GM12878 (cell line): Measurements from ENCODE around the gene CMTM5. TPM values are rescaled to one million over a fixed set of nuclear protein-coding genes. Genes with fewer than 3 reads are reported as not detected.
A peak's percentile ranks its signal among the peaks of the same experiment; 100 is the strongest.
"Not testable (repeated sequence)": the region's sequence is repeated elsewhere in the genome, so short reads cannot be mapped to it uniquely, and the experiment has no call there.

Experiments
- ATAC-seq: fragments of 200-7000 bp; cut with Tn5 transposase; 3 replicates; pipeline ENCODE4 v1.9.1; 2020; ENCODE audit warnings: mild to moderate bottlenecking, moderate library complexity
- BruUV-seq: library from RNA; stranded (reverse); fragments of 400-500 nt; replicated peaks from 2 replicates; lab custom pipeline; 2021; lab: Mats Ljungman, UMichigan
- CTCF ChIA-PET: fragments of 300-600 bp; sonication (Branson Sonifier 250); formaldehyde crosslinking; extraction: SDS; loops from one replicate; lab custom pipeline; 2021; ENCODE audit warnings: inconsistent platforms; lab: Yijun Ruan, JAX
- POLR2A ChIA-PET: fragments of 350-600 bp; formaldehyde crosslinking; extraction: SDS; loops from one replicate; lab custom pipeline; 2021; ENCODE audit warnings: inconsistent platforms; lab: Charles Lee
- RAD21 ChIA-PET: fragments of 300-600 bp; sonication (Branson Sonifier 250); formaldehyde crosslinking; loops from one replicate; lab custom pipeline; 2023; ENCODE audit warnings: antibody characterized with exemption; ENCODE audit not compliant: unreplicated experiment; lab: Charles Lee
- SMC1A ChIA-PET: fragments of 300-600 bp; sonication (Branson Sonifier 250); formaldehyde crosslinking; loops from one replicate; lab custom pipeline; 2023; ENCODE audit not compliant: unreplicated experiment, uncharacterized antibody; lab: Charles Lee
- DNase-seq: peaks from one replicate; pipeline ENCODE4 v3.0.0-alpha.2; 2011; ENCODE audit warnings: low read depth, low spot score
- FAIRE-seq: peaks from 3 replicates; lab custom pipeline; 2011; peaks lifted over from hg19 to GRCh38; lab: Jason Lieb, UNC
- H2AFZ ChIP-seq: 2 replicates; pipeline ENCODE4 v1.6.0; 2011; ENCODE audit warnings: low read depth, low read length, control low read depth; ENCODE audit not compliant: control insufficient read depth
- H3K27ac ChIP-seq: 2 replicates; pipeline ENCODE4 v1.5.1; 2011; ENCODE audit warnings: control low read depth; ENCODE audit not compliant: control insufficient read depth, insufficient read depth
- H3K27me3 ChIP-seq, 2 experiments: replicated peaks in 1 of 2; 2 replicates each; pipeline versions ENCODE4 v1.6.0 to v1.6.1; 2011; ENCODE audit warnings: low read length in 1 of 2; ENCODE audit not compliant: control insufficient read depth in 2 of 2, insufficient read depth in 2 of 2
- H3K36me3 ChIP-seq, 2 experiments: 2 replicates each; pipeline ENCODE4 v1.5.1; 2011; ENCODE audit warnings: low read length in 1 of 2; ENCODE audit not compliant: control insufficient read depth in 2 of 2, insufficient read depth in 2 of 2
- H3K4me1 ChIP-seq: 2 replicates; pipeline ENCODE4 v1.6.1; 2011; ENCODE audit warnings: mild to moderate bottlenecking, low read length, moderate library complexity, mixed read lengths; ENCODE audit not compliant: control insufficient read depth, insufficient read depth
- H3K4me2 ChIP-seq: 2 replicates; pipeline ENCODE4 v1.6.0; 2011; ENCODE audit warnings: control low read depth; ENCODE audit not compliant: control insufficient read depth, insufficient read depth
- H3K4me3 ChIP-seq: fragments of 200-600 bp; sonication (generic); 2 replicates; pipeline ENCODE4 v1.5.1; 2016
- H3K79me2 ChIP-seq: 2 replicates; pipeline ENCODE4 v1.6.0; 2011; ENCODE audit warnings: low read length; ENCODE audit not compliant: control insufficient read depth, insufficient read depth
- H3K9ac ChIP-seq: 2 replicates; pipeline ENCODE4 v1.8.0; 2011; ENCODE audit warnings: low read length, control low read depth, mixed read lengths; ENCODE audit not compliant: control insufficient read depth, insufficient read depth
- H3K9me3 ChIP-seq: replicated peaks from 3 replicates; pipeline ENCODE4 v1.5.1; 2011; ENCODE audit warnings: mild to moderate bottlenecking, low read length; ENCODE audit not compliant: control insufficient read depth, insufficient read depth
- H4K20me1 ChIP-seq: 2 replicates; pipeline ENCODE4 v1.6.0; 2011; ENCODE audit not compliant: control insufficient read depth, insufficient read depth
- RAD51 ChIP-seq: fragments of 450-650 bp; IDR thresholded peaks from 2 replicates; pipeline ENCODE4 v1.6.1; 2016; ENCODE audit warnings: moderate library complexity, mild to moderate bottlenecking, inconsistent platforms
- SRF ChIP-seq, 2 experiments: IDR thresholded peaks; 2 replicates each; pipeline ENCODE4 v1.6.1; 2011; ENCODE audit warnings: low read depth in 2 of 2, low read length in 2 of 2, mild to moderate bottlenecking in 1 of 2, moderate library complexity in 1 of 2
- ZNF274 ChIP-seq: IDR thresholded peaks from one replicate; pipeline ENCODE4 v1.8.0; 2011; ENCODE audit not compliant: insufficient read length, insufficient read depth
- WGBS: methylation state at CpG from one replicate; pipeline ENCODE4 v1.1.6; 2016; ENCODE audit warnings: low lambda C conversion rate; ENCODE audit not compliant: insufficient replicate concordance, insufficient coverage; ENCODE audit errors: missing lambda C conversion rate; 5-methylcytosine and 5-hydroxymethylcytosine counted together
- in situ Hi-C: fragments of 300-500 bp; cut with MboI; formaldehyde crosslinking; loops from 9 replicates; pipeline ENCODE4 v1.14.3; 2018; ENCODE audit warnings: mixed read lengths
- intact Hi-C: fragments of 100-400 bp; cut with micrococcal nuclease; formaldehyde crosslinking; loops from one replicate; pipeline ENCODE4 v1.14.2; 2022; ENCODE audit not compliant: unreplicated experiment
- polyA plus RNA-seq, 11 experiments: library from polyadenylated mRNA; depleted of rRNA in 4 of 11; unstranded in 6 of 11; stranded (reverse) in 5 of 11; fragments of >200 nt; fragmentation: Nextera tagmentation in 4 of 11; fragmentation: Illumina TruSeq in 1 of 11; extraction: Ambion mirVana in 4 of 11; extraction: Trizol in 1 of 11; gene quantifications; 1 replicate in 1 of 11; 2 replicates in 10 of 11; pipeline versions ENCODE4 v1.2.1 to v1.2.3, GENCODE V29; 2011 to 2016; ENCODE audit warnings: inconsistent platforms in 2 of 11, missing spikeins in 2 of 11, low read depth in 1 of 11
- total RNA-seq, 4 experiments: library from RNA; depleted of rRNA in 3 of 4; stranded (reverse); fragments of >200 nt in 3 of 4; fragmentation: Illumina TruSeq in 1 of 4; extraction: Trizol in 1 of 4; gene quantifications; 2 replicates each; pipeline versions ENCODE4 v1.2.1 to v1.2.3, GENCODE V29; 2013 to 2021
- TF ChIP-seq, protein P1 (sequence below): fragments of 450-650 bp; IDR thresholded peaks from 2 replicates; pipeline ENCODE4 v1.6.1; 2018; ENCODE audit warnings: borderline replicate concordance, mild to moderate bottlenecking; ENCODE audit not compliant: partially characterized antibody

CMTM5 gene
- total and polyA plus RNA-seq, 10 of the 15 experiments (the other 5 are each of a cell fraction or from before 2014, with no cell fraction given): not detected

GRCh38 chr14:23418021-23418420 lies 41.2 kb downstream of the CMTM5 start:
- no peak overlapping the region for H2AFZ ChIP-seq
- no peaks in the 10 kb centered on the region for H4K20me1 ChIP-seq
- H3K36me3 ChIP-seq: no peaks in the 10 kb centered on the region
- ChIA-PET CTCF (no interaction called here), SMC1A (no interaction called here), POLR2A (no interaction called here), RAD21 (no interaction called here)
- DNase-seq (no peak), ATAC-seq (no peak), FAIRE-seq (no peak)
- H3K9ac ChIP-seq: no peak overlapping the region
- H3K4me3 ChIP-seq: no peak overlapping the region
- no TSS peak for BruUV-seq
- no peak overlapping the region for H3K4me2 ChIP-seq
- H3K79me2 ChIP-seq: no peaks in the 10 kb centered on the region
- no peaks in the 10 kb centered on the region for H3K4me1 ChIP-seq
- TF ChIP-seq ZNF274: no peak
- no peak for TF ChIP-seq RAD51
- no peak for TF ChIP-seq SRF (IDR thresholded peaks at IDR 0.05; ENCODE audit: low read depth in 2 of 2, low read length in 2 of 2)
- no peak overlapping the region for H3K27ac ChIP-seq
- H3K9me3 ChIP-seq: no peaks in the 10 kb centered on the region
- WGBS: 43% methylated on average over 21 of the region's 21 CpGs
- H3K27me3 ChIP-seq: no peaks in the 10 kb centered on the region; a peak in 2 of 4 replicates
- intact Hi-C loops: no loop called here
- in situ Hi-C loops: no loop called here

- DNase-seq, H3K9me3 ChIP-seq, H3K36me3 ChIP-seq, RAD21 ChIA-PET, SMC1A ChIA-PET, ATAC-seq, POLR2A ChIA-PET, H3K27ac ChIP-seq, BruUV-seq, H4K20me1 ChIP-seq, FAIRE-seq, intact Hi-C loops, H2AFZ ChIP-seq, H3K79me2 ChIP-seq, in situ Hi-C loops, H3K4me2 ChIP-seq, H3K4me1 ChIP-seq, H3K4me3 ChIP-seq, H3K27me3 ChIP-seq, H3K9ac ChIP-seq: not testable (repeated sequence)
- CTCF ChIA-PET: interaction anchor here (1.3 kb wide), 1 partner anchor 17 kb away, joined by 3 read pairs; no protein-coding TSS in a partner anchor
- WGBS: 0% methylated on average over 2 of the region's 17 CpGs
- TF ChIP-seq, protein P1, sequence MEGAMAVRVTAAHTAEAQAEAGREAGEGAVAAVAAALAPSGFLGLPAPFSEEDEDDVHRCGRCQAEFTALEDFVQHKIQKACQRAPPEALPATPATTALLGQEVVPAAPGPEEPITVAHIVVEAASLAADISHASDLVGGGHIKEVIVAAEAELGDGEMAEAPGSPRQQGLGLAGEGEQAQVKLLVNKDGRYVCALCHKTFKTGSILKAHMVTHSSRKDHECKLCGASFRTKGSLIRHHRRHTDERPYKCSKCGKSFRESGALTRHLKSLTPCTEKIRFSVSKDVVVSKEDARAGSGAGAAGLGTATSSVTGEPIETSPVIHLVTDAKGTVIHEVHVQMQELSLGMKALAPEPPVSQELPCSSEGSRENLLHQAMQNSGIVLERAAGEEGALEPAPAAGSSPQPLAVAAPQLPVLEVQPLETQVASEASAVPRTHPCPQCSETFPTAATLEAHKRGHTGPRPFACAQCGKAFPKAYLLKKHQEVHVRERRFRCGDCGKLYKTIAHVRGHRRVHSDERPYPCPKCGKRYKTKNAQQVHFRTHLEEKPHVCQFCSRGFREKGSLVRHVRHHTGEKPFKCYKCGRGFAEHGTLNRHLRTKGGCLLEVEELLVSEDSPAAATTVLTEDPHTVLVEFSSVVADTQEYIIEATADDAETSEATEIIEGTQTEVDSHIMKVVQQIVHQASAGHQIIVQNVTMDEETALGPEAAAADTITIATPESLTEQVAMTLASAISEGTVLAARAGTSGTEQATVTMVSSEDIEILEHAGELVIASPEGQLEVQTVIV: peak; percentile 35
Measured at GRCh38 chr14:23419646-23420045, 42.8 kb downstream of the CMTM5 start.
